ENCODE measurements around the gene CERKL. TPM values are rescaled to one million over a fixed set of nuclear protein-coding genes. Genes with fewer than 3 reads are reported as not detected.

Gene CERKL
- total and polyA plus RNA-seq, 2 donors (not counting 1 experiment from before 2014, with no cell fraction given): 0.03 TPM; not detected in 1

DNA sequence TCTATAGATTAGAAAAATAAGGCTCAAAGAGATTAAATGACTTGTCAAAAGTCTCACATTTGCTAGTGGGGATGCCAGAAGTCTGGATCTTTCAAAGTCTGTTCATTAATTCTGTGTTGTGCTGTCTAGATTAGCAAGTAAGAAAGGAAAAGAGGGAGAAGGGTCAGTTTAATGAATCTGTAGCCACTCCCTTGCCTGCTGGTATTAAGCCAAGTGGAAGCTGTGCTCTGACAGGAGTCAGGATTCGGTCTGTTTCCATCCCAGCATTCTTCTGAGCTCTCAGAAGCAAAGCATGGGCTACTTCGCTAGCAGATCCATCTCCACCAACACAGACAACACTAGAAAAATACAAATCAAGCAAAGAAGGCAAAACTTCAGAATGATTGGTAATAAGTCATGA lies 98.5 kb downstream of the CERKL start:
- intact Hi-C loops (cut with micrococcal nuclease): no loop called here
- ATAC-seq (ENCODE audit: low read depth): no peak
- POLR2A ChIA-PET: no interaction called here
- no peak for TF ChIP-seq EZH2 (IDR thresholded peaks at IDR 0.05; ENCODE audit: borderline replicate concordance, insufficient read depth, low read depth, low read length, poor library complexity, severe bottlenecking)
- no peak for TF ChIP-seq CTCF (IDR thresholded peaks at IDR 0.05)
- no peaks in the 10 kb centered on the region for H3K4me1 ChIP-seq (ENCODE audit: control insufficient read depth in 2 of 2, insufficient read depth in 2 of 2, low read length in 2 of 2)
- no peak overlapping the region for H3K27ac ChIP-seq (ENCODE audit: low read length in 2 of 2)
- no peaks in the 10 kb centered on the region for H3K9me3 ChIP-seq (ENCODE audit: control extremely low read depth in 1 of 3, control insufficient read depth in 2 of 3, insufficient read depth in 1 of 3, low read length in 2 of 3)
- no peak for DNase-seq
- H2AFZ ChIP-seq (ENCODE audit: insufficient read depth, low read depth, low read length, poor library complexity, severe bottlenecking): no peak overlapping the region
- Mint-ChIP-seq H3K9me3 (ENCODE audit: insufficient read depth) (no peaks in the 10 kb centered on the region), H3K27ac (no peak overlapping the region), H3K4me3 (no peak overlapping the region), H3K27me3 (no peaks in the 10 kb centered on the region), H3K4me1 (no peaks in the 10 kb centered on the region)
- no peaks in the 10 kb centered on the region for H3K79me2 ChIP-seq (ENCODE audit: control insufficient read depth, insufficient read depth, low read length)
- H3K27me3 ChIP-seq (replicated peaks in 1 of 4; ENCODE audit: control extremely low read depth in 1 of 4, control insufficient read depth in 3 of 4, insufficient read depth in 4 of 4, low read length in 3 of 4): no peaks in the 10 kb centered on the region
- H3K9ac ChIP-seq (ENCODE audit: low read length): no peak overlapping the region
- no CpG with 5 or more reads among the region's 2 CpGs for WGBS (ENCODE audit: insufficient coverage)
- H3K4me3 ChIP-seq (ENCODE audit: control extremely low read depth in 1 of 5, extremely low read depth in 1 of 5, insufficient read depth in 1 of 5, low read depth in 2 of 5, low read length in 4 of 5): no peak overlapping the region
- H4K20me1 ChIP-seq (ENCODE audit: control insufficient read depth, insufficient read depth, low read length, poor library complexity, severe bottlenecking): no peaks in the 10 kb centered on the region
- no peak overlapping the region for H3K4me2 ChIP-seq (replicated peaks; ENCODE audit: low read depth, low read length, poor library complexity, severe bottlenecking)
- H3K36me3 ChIP-seq (replicated peaks in 1 of 2; ENCODE audit: control extremely low read depth in 1 of 2, control insufficient read depth in 1 of 2, extremely low read depth in 1 of 2, insufficient read depth in 2 of 2, low read length in 1 of 2): no peaks in the 10 kb centered on the region
- CTCF ChIA-PET: no interaction called here

DNA sequence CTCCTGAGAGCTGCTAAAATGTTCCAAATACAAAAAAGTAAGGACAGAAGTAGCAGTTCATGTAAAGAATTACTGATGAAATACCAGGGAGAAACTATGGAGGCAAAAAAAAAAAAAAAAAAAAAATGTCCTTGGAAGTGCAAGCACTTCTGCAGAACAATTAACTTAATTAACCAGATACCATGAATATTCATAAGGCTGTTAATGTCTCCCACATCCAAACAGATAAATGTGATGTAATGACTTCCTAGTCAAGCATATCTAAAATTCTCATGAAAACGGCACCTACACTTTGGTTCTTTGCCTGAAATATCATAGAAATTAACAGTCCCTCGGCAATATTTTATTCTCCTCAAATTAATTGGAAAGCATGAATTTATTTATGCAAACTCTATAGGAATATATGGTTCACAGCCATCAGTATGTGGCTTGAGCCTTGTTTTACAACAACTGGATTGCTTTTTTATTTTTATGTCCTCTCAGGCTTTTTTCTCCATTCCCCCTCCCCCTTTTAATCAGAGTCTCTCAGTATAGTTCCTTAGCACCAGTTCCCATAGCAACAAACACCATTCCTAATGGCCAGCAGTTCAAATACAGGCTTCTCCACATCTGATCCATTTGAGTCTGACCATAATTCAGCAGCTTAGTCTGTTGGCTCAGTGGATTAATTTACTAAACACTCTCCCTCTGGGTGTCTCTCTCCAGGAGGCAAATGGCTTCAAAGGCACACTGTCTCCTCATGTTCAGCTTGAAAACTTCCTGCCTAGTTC lies 102.7 kb downstream of the CERKL start:
- Histone ChIP-seq H3K4me2 (replicated peaks; ENCODE audit: low read depth, low read length, poor library complexity, severe bottlenecking) (no peak overlapping the region), H3K4me3 (ENCODE audit: control extremely low read depth in 1 of 5, extremely low read depth in 1 of 5, insufficient read depth in 1 of 5, low read depth in 2 of 5, low read length in 4 of 5) (no peak overlapping the region), H3K4me1 (ENCODE audit: control insufficient read depth in 2 of 2, insufficient read depth in 2 of 2, low read length in 2 of 2) (no peaks in the 10 kb centered on the region), H4K20me1 (ENCODE audit: control insufficient read depth, insufficient read depth, low read length, poor library complexity, severe bottlenecking) (no peaks in the 10 kb centered on the region), H3K9me3 (ENCODE audit: control extremely low read depth in 1 of 3, control insufficient read depth in 2 of 3, insufficient read depth in 1 of 3, low read length in 2 of 3) (peaks cover 0 to 1% (median 0%) of the 10 kb centered on the region in 3 donors), H3K36me3 (replicated peaks in 1 of 2; ENCODE audit: control extremely low read depth in 1 of 2, control insufficient read depth in 1 of 2, extremely low read depth in 1 of 2, insufficient read depth in 2 of 2, low read length in 1 of 2) (peaks cover 0 to 1% of the 10 kb centered on the region in 2 experiments), H3K79me2 (ENCODE audit: control insufficient read depth, insufficient read depth, low read length) (no peaks in the 10 kb centered on the region), H3K27ac (ENCODE audit: low read length in 2 of 2) (no peak overlapping the region), H3K9ac (ENCODE audit: low read length) (no peak overlapping the region), H3K27me3 (replicated peaks in 1 of 4; ENCODE audit: control extremely low read depth in 1 of 4, control insufficient read depth in 3 of 4, insufficient read depth in 4 of 4, low read length in 3 of 4) (no peaks in the 10 kb centered on the region), H2AFZ (ENCODE audit: insufficient read depth, low read depth, low read length, poor library complexity, severe bottlenecking) (no peak overlapping the region)
- no peaks in the 10 kb centered on the region for H3K27me3 Mint-ChIP-seq
- TF ChIP-seq CTCF (IDR thresholded peaks at IDR 0.05) (no peak), EZH2 (IDR thresholded peaks at IDR 0.05; ENCODE audit: borderline replicate concordance, insufficient read depth, low read depth, low read length, poor library complexity, severe bottlenecking) (no peak)
- POLR2A ChIA-PET: no interaction called here
- no CpG with 5 or more reads among the region's 2 CpGs for WGBS (ENCODE audit: insufficient coverage)
- intact Hi-C loops (cut with micrococcal nuclease): no loop called here
- no peaks in the 10 kb centered on the region for H3K4me1 Mint-ChIP-seq
- CTCF ChIA-PET: no interaction called here
- ATAC-seq (ENCODE audit: low read depth) (no peak), DNase-seq (no peak)
- no peak overlapping the region for H3K27ac Mint-ChIP-seq
- H3K9me3 Mint-ChIP-seq (ENCODE audit: insufficient read depth): no peaks in the 10 kb centered on the region
- H3K4me3 Mint-ChIP-seq: no peak overlapping the region

All from B cell (primary cell).